Measurements from ENCODE around the gene MYO5B. TPM values are rescaled to one million over a fixed set of nuclear protein-coding genes. Genes with fewer than 3 reads are reported as not detected.

Gene MYO5B
- total RNA-seq, 2 experiments from 2014 or later, result not detected

GRCh38 chr18:49967171-49967570, 227.8 kb downstream of the MYO5B start:
- Mint-ChIP-seq H3K9me3 (no peaks in the 10 kb centered on the region), H3K4me3 (no peak overlapping the region), H3K27me3 (peaks cover 5% of the 10 kb centered on the region), H3K36me3 (ENCODE audit: low read depth) (no peaks in the 10 kb centered on the region), H3K27ac (no peak overlapping the region), H3K4me1 (ENCODE audit: low read depth) (no peaks in the 10 kb centered on the region)
- Histone ChIP-seq H3K27ac (ENCODE audit: low read depth in 1 of 2, low read length in 2 of 2) (no peak overlapping the region), H3K27me3 (ENCODE audit: control insufficient read depth in 1 of 2, insufficient read depth in 2 of 2, low read length in 2 of 2) (no peaks in the 10 kb centered on the region), H3K9me3 (ENCODE audit: control insufficient read depth in 1 of 2, insufficient read depth in 1 of 2, low read length in 2 of 2) (no peaks in the 10 kb centered on the region), H3K4me1 (ENCODE audit: insufficient read depth, low read length) (no peaks in the 10 kb centered on the region), H3K36me3 (ENCODE audit: insufficient read depth, low read length) (no peaks in the 10 kb centered on the region), H3K4me3 (ENCODE audit: low read length) (no peak overlapping the region)
- TF ChIP-seq CTCF (IDR thresholded peaks at IDR 0.05), result no peak
- intact Hi-C loops (cut with DNase I, micrococcal nuclease), result no loop called here
- ChIA-PET POLR2A (no interaction called here), CTCF (no interaction called here)
- ATAC-seq (ENCODE audit: poor library complexity) (no peak), DNase-seq (no peak)

GRCh38 chr18:49966090-49966489, 228.9 kb downstream of the MYO5B start:
- ChIA-PET POLR2A (no interaction called here), CTCF (interaction anchor here (0.6 kb wide), 1 partner anchor 104 kb away, joined by 3 read pairs; no protein-coding TSS in a partner anchor)
- H3K27me3 Mint-ChIP-seq, result peaks cover 5% of the 10 kb centered on the region
- Histone ChIP-seq H3K9me3 (ENCODE audit: control insufficient read depth in 1 of 2, insufficient read depth in 1 of 2, low read length in 2 of 2) (no peaks in the 10 kb centered on the region), H3K27me3 (ENCODE audit: control insufficient read depth in 1 of 2, insufficient read depth in 2 of 2, low read length in 2 of 2) (no peaks in the 10 kb centered on the region), H3K27ac (ENCODE audit: low read depth in 1 of 2, low read length in 2 of 2) (no peak overlapping the region), H3K4me1 (ENCODE audit: insufficient read depth, low read length) (no peaks in the 10 kb centered on the region), H3K4me3 (ENCODE audit: low read length) (no peak overlapping the region), H3K36me3 (ENCODE audit: insufficient read depth, low read length) (no peaks in the 10 kb centered on the region)
- peaks cover 10% of the 10 kb centered on the region for H3K4me1 Mint-ChIP-seq (ENCODE audit: low read depth)
- no peak overlapping the region for H3K4me3 Mint-ChIP-seq
- intact Hi-C loops (cut with DNase I, micrococcal nuclease), result no loop called here
- TF ChIP-seq CTCF (IDR thresholded peaks at IDR 0.05), result no peak
- ATAC-seq (ENCODE audit: poor library complexity) (no peak), DNase-seq (no peak)
- H3K27ac Mint-ChIP-seq, result no peak overlapping the region
- H3K9me3 Mint-ChIP-seq, result no peaks in the 10 kb centered on the region
- H3K36me3 Mint-ChIP-seq (ENCODE audit: low read depth), result no peaks in the 10 kb centered on the region

GRCh38 chr18:49963217-49963616, 231.7 kb downstream of the MYO5B start:
- Mint-ChIP-seq H3K36me3 (ENCODE audit: low read depth) (no peaks in the 10 kb centered on the region), H3K4me3 (no peak overlapping the region), H3K9me3 (no peaks in the 10 kb centered on the region), H3K4me1 (ENCODE audit: low read depth) (peaks cover 36% of the 10 kb centered on the region), H3K27ac (no peak overlapping the region), H3K27me3 (peaks cover 10% of the 10 kb centered on the region)
- no peaks in the 10 kb centered on the region for H3K9me3 ChIP-seq (ENCODE audit: control insufficient read depth in 1 of 2, insufficient read depth in 1 of 2, low read length in 2 of 2)
- no peak overlapping the region for H3K4me3 ChIP-seq (ENCODE audit: low read length)
- H3K36me3 ChIP-seq (ENCODE audit: insufficient read depth, low read length), result no peaks in the 10 kb centered on the region
- H3K27me3 ChIP-seq (ENCODE audit: control insufficient read depth in 1 of 2, insufficient read depth in 2 of 2, low read length in 2 of 2), result no peaks in the 10 kb centered on the region
- no peak for TF ChIP-seq CTCF (IDR thresholded peaks at IDR 0.05)
- no peak overlapping the region for H3K27ac ChIP-seq (ENCODE audit: low read depth in 1 of 2, low read length in 2 of 2)
- ChIA-PET CTCF (no interaction called here), POLR2A (no interaction called here)
- H3K4me1 ChIP-seq (ENCODE audit: insufficient read depth, low read length), result peaks cover 19% of the 10 kb centered on the region
- no peak for DNase-seq
- ATAC-seq (ENCODE audit: poor library complexity), result no peak
- intact Hi-C loops (cut with DNase I, micrococcal nuclease), result loop anchor here in 1 of 2 experiments (5.0 kb wide), 1 partner anchor 49 kb away; no protein-coding TSS in a partner anchor
